Activated CD4-positive, alpha-beta memory T cell treated with anti-CD3 and anti-CD28 coated beads, Interleukin-2, amount 10 ng/mL, durations not matched to agents 7 days and 5 days (primary cell): ENCODE results near the gene PACRG. TPM values are rescaled to one million over a fixed set of nuclear protein-coding genes. Genes with fewer than 3 reads are reported as not detected.

Source experiments
- CTCF ChIA-PET: fragments of 350-600 bp; sonication (Branson Sonifier 250); formaldehyde crosslinking; loops from one replicate; lab custom pipeline; 2021; ENCODE audit warnings: antibody characterized with exemption, inconsistent platforms; lab: Charles Lee
- POLR2A ChIA-PET: fragments of 350-600 bp; sonication (Branson Sonifier 250); formaldehyde crosslinking; loops from one replicate; lab custom pipeline; 2021; ENCODE audit warnings: antibody characterized with exemption; lab: Charles Lee
- DNase-seq: peaks from one replicate; pipeline ENCODE4 v3.0.0-alpha.2; 2020
- H3K27ac Mint-ChIP-seq: one replicate; pipeline ENCODE4 v1.8.0; 2021; ENCODE audit warnings: mild to moderate bottlenecking, mixed read lengths
- H3K27me3 Mint-ChIP-seq: one replicate; pipeline ENCODE4 v1.8.0; 2021; ENCODE audit warnings: mixed read lengths
- H3K36me3 Mint-ChIP-seq: one replicate; pipeline ENCODE4 v1.8.0; 2021; ENCODE audit warnings: low read depth, mixed read lengths
- H3K4me1 Mint-ChIP-seq: one replicate; pipeline ENCODE4 v1.8.0; 2021; ENCODE audit warnings: mixed read lengths
- H3K4me3 Mint-ChIP-seq: one replicate; pipeline ENCODE4 v1.8.0; 2021; ENCODE audit warnings: mild to moderate bottlenecking, mixed read lengths
- H3K9me3 Mint-ChIP-seq: one replicate; pipeline ENCODE4 v1.8.0; 2021; ENCODE audit warnings: mixed read lengths
- total RNA-seq, 2 experiments: library from RNA; stranded (reverse); gene quantifications; one replicate each; pipeline ENCODE4 v1.2.3, GENCODE V29; 2021

PACRG gene
- total RNA-seq, 2 experiments from 2014 or later = not detected

- CTCF ChIA-PET = no interaction called here
Measured at GRCh38 chr6:163250116-163250515, 522.3 kb downstream of the PACRG start.

DNA sequence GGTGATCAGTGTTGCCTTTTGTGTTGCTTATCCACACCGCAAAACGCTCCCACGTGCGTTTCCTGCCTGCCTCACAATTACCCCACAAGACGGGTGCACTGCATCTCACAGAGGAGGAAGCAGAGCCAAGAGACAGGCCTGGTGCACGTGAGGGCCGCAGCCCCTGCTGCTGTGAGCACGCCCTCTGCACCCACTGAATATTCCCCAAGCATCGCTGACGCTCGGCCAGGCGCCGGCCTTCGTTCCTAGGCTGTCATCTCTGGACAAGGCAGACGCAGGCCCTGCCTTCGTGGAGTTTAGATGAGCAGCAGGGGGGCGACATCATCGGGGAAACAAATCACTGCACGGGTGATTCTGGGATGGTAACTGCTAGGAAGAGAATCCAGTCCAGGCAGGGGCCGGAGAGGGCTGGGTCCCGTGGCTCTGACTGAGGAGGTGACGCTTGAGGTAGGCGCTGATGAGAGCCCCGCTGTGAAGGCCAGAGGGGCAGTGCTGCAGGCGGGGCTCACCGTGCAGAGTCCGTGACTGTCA, 524.4 kb downstream of the PACRG start:
- no peaks in the 10 kb centered on the region for H3K36me3 Mint-ChIP-seq
- H3K4me1 Mint-ChIP-seq = no peaks in the 10 kb centered on the region
- ChIA-PET CTCF (no interaction called here), POLR2A (no interaction called here)
- no peak overlapping the region for H3K27ac Mint-ChIP-seq
- no peaks in the 10 kb centered on the region for H3K9me3 Mint-ChIP-seq
- H3K4me3 Mint-ChIP-seq = no peak overlapping the region
- no peak for DNase-seq
- peaks cover 2% of the 10 kb centered on the region for H3K27me3 Mint-ChIP-seq

More at GRCh38 chr6:163250116-163250515, 522.3 kb downstream of the PACRG start:
- H3K27ac Mint-ChIP-seq = no peak overlapping the region
- peaks cover 2% of the 10 kb centered on the region for H3K27me3 Mint-ChIP-seq
- POLR2A ChIA-PET = no interaction called here
- no peaks in the 10 kb centered on the region for H3K36me3 Mint-ChIP-seq
- no peaks in the 10 kb centered on the region for H3K9me3 Mint-ChIP-seq
- no peak overlapping the region for H3K4me3 Mint-ChIP-seq
- H3K4me1 Mint-ChIP-seq = no peaks in the 10 kb centered on the region
- DNase-seq = no peak

- Mint-ChIP-seq H3K27me3 (peaks cover 2% of the 10 kb centered on the region), H3K27ac (no peak overlapping the region), H3K36me3 (no peaks in the 10 kb centered on the region), H3K4me1 (no peaks in the 10 kb centered on the region), H3K9me3 (no peaks in the 10 kb centered on the region), H3K4me3 (no peak overlapping the region)
- no peak for DNase-seq
- ChIA-PET POLR2A (no interaction called here), CTCF (no interaction called here)
Measured at GRCh38 chr6:163253556-163254213, 525.9 kb downstream of the PACRG start.

GRCh38 chr6:163254341-163254835, 526.6 kb downstream of the PACRG start:
- no peak overlapping the region for H3K27ac Mint-ChIP-seq

GRCh38 chr6:163255265-163255664, 527.5 kb downstream of the PACRG start:
- Mint-ChIP-seq H3K27me3 (peaks cover 6% of the 10 kb centered on the region), H3K9me3 (no peaks in the 10 kb centered on the region), H3K36me3 (no peaks in the 10 kb centered on the region), H3K4me1 (no peaks in the 10 kb centered on the region), H3K27ac (no peak overlapping the region), H3K4me3 (no peak overlapping the region)
- ChIA-PET POLR2A (no interaction called here), CTCF (no interaction called here)
- no peak for DNase-seq

More at GRCh38 chr6:163254341-163254835, 526.6 kb downstream of the PACRG start:
- ChIA-PET POLR2A (no interaction called here), CTCF (no interaction called here)
- no peaks in the 10 kb centered on the region for H3K9me3 Mint-ChIP-seq
- H3K4me1 Mint-ChIP-seq = no peaks in the 10 kb centered on the region
- H3K4me3 Mint-ChIP-seq = no peak overlapping the region
- no peak for DNase-seq
- peaks cover 2% of the 10 kb centered on the region for H3K27me3 Mint-ChIP-seq
- H3K36me3 Mint-ChIP-seq = no peaks in the 10 kb centered on the region

DNA sequence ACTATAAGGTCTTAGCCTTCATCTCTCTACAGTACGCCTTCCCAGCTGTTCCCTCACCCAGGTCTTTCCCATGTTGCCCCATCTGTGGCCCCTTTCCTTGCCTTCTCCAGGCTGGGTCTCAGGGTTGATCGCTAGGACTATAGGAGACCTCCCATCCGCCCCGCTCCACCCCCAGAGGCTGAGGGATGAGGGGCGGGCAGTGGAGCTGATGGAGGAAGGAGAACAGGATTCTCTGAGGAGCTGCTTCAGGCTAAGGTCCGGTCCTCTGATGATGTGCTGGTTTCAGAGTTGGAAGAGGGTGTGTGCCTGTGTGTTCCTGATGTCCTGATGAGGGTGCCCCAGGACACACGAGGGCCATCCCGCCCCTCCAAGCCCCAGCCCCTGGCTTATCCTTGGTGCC, 531.9 kb downstream of the PACRG start:
- H3K9me3 Mint-ChIP-seq = no peaks in the 10 kb centered on the region
- H3K27me3 Mint-ChIP-seq = peaks cover 6% of the 10 kb centered on the region
- POLR2A ChIA-PET = interaction anchor here (0.6 kb wide), 1 partner anchor 39 kb away, joined by 3 read pairs; no protein-coding TSS in a partner anchor
- DNase-seq = no peak
- CTCF ChIA-PET = interaction anchor here (0.7 kb wide), 1 partner anchor 1298 kb away, joined by 4 read pairs; no protein-coding TSS in a partner anchor
- H3K36me3 Mint-ChIP-seq = no peaks in the 10 kb centered on the region
- no peaks in the 10 kb centered on the region for H3K4me1 Mint-ChIP-seq
- H3K4me3 Mint-ChIP-seq = no peak overlapping the region
- H3K27ac Mint-ChIP-seq = no peak overlapping the region

GRCh38 chr6:163260111-163260895, 532.5 kb downstream of the PACRG start:
- ChIA-PET POLR2A (no interaction called here), CTCF (interaction anchor here (0.7 kb wide), 1 partner anchor 1297 kb away, joined by 4 read pairs; no protein-coding TSS in a partner anchor)
- Mint-ChIP-seq H3K9me3 (no peaks in the 10 kb centered on the region), H3K27ac (no peak overlapping the region), H3K27me3 (peaks cover 6% of the 10 kb centered on the region), H3K36me3 (no peaks in the 10 kb centered on the region), H3K4me1 (no peaks in the 10 kb centered on the region), H3K4me3 (no peak overlapping the region)
- DNase-seq = no peak

GRCh38 chr6:163260911-163261310, 533.1 kb downstream of the PACRG start:
- peaks cover 6% of the 10 kb centered on the region for H3K27me3 Mint-ChIP-seq
- POLR2A ChIA-PET = no interaction called here
- H3K4me1 Mint-ChIP-seq = no peaks in the 10 kb centered on the region
- DNase-seq = no peak
- H3K27ac Mint-ChIP-seq = no peak overlapping the region
- H3K36me3 Mint-ChIP-seq = no peaks in the 10 kb centered on the region
- CTCF ChIA-PET = no interaction called here
- no peak overlapping the region for H3K4me3 Mint-ChIP-seq
- no peaks in the 10 kb centered on the region for H3K9me3 Mint-ChIP-seq

DNA sequence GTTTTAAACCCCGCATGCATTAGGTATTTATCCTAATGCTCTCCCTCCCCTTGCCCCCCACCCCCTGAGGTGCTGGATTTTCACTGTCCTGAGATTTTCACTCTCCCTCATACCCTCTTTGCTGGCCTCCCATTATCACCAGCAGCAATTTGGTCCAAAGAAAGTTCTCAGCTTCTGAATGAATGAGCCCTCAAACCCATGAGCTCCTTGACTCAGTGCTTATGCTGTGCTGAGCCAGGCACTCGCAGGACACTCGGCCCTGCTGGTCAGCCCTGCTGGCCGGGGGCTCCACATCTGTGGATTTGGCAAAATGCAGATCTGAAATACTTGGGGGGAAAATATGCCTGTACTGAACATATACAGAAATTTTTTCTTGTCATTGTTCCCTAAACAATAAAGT, 533.6 kb downstream of the PACRG start:
- ChIA-PET POLR2A (no interaction called here), CTCF (no interaction called here)
- no peaks in the 10 kb centered on the region for H3K4me1 Mint-ChIP-seq
- no peaks in the 10 kb centered on the region for H3K9me3 Mint-ChIP-seq
- no peak for DNase-seq
- H3K27me3 Mint-ChIP-seq = peaks cover 6% of the 10 kb centered on the region
- no peak overlapping the region for H3K4me3 Mint-ChIP-seq
- no peaks in the 10 kb centered on the region for H3K36me3 Mint-ChIP-seq
- no peak overlapping the region for H3K27ac Mint-ChIP-seq

GRCh38 chr6:163262080-163262479, 534.3 kb downstream of the PACRG start:
- Mint-ChIP-seq H3K4me3 (no peak overlapping the region), H3K9me3 (no peaks in the 10 kb centered on the region), H3K36me3 (no peaks in the 10 kb centered on the region), H3K27me3 (peaks cover 6% of the 10 kb centered on the region), H3K27ac (no peak overlapping the region), H3K4me1 (no peaks in the 10 kb centered on the region)
- ChIA-PET CTCF (no interaction called here), POLR2A (no interaction called here)
- DNase-seq = no peak

DNA sequence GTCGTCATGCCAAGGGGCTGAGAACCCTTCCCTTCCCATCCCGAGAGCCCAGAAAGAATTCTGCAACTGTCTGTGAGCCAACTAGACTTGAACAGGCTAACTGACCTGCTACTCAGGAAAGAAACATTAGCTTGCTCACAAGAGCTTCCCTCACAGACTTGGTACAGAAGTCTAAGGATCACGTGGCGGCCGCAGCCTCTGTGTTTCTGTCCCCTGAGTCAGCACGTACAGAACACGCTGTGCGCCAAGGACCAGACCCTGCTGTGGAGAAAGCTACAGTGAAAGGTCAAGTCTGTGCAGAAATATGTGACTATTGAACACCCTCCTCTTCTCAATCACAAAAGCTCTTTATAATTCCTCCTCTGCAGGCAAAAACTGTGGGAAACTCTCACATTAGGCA, 535.4 kb downstream of the PACRG start:
- CTCF ChIA-PET = no interaction called here
- POLR2A ChIA-PET = no interaction called here

GRCh38 chr6:163263998-163264661, 536.4 kb downstream of the PACRG start:
- Mint-ChIP-seq H3K4me3 (no peak overlapping the region), H3K36me3 (no peaks in the 10 kb centered on the region), H3K4me1 (no peaks in the 10 kb centered on the region), H3K27ac (no peak overlapping the region), H3K27me3 (peaks cover 8% of the 10 kb centered on the region), H3K9me3 (no peaks in the 10 kb centered on the region)
- ChIA-PET POLR2A (no interaction called here), CTCF (no interaction called here)
- no peak for DNase-seq

More for the DNA sequence above, 535.4 kb downstream of the PACRG start:
- H3K36me3 Mint-ChIP-seq = no peaks in the 10 kb centered on the region
- no peaks in the 10 kb centered on the region for H3K9me3 Mint-ChIP-seq
- no peak overlapping the region for H3K4me3 Mint-ChIP-seq
- H3K4me1 Mint-ChIP-seq = no peaks in the 10 kb centered on the region
- DNase-seq = no peak
- H3K27me3 Mint-ChIP-seq = peaks cover 6% of the 10 kb centered on the region
- no peak overlapping the region for H3K27ac Mint-ChIP-seq

DNA sequence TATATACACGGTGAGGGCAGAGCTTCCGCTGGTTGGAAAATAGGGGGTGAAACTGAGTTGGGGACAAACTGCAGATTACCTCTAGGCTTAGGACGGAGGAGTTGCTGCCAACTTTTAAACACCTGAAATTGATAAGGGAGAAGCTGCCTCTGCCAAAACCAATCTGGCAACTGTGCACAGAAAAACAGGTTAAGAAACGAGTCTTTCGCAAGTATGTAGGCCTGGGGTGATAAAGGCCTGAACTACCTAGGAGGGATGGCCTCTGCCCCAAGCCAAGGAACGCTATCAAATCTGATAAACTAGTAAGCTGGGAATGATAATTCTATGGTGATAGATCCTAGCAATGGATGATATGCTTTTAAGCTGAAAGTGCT, 536.9 kb downstream of the PACRG start:
- DNase-seq = no peak
- Mint-ChIP-seq H3K27ac (no peak overlapping the region), H3K4me1 (no peaks in the 10 kb centered on the region), H3K9me3 (no peaks in the 10 kb centered on the region), H3K36me3 (no peaks in the 10 kb centered on the region), H3K27me3 (peaks cover 8% of the 10 kb centered on the region), H3K4me3 (no peak overlapping the region)
- POLR2A ChIA-PET = no interaction called here
- CTCF ChIA-PET = no interaction called here
